Prostate gland (tissue), 2 donors: ENCODE data around the gene COL5A1. TPM values are rescaled to one million over a fixed set of nuclear protein-coding genes. Genes with fewer than 3 reads are reported as not detected.

Experiments used
- DNase-seq: peaks from one replicate; pipeline ENCODE4 v3.0.0-alpha.2; 2019; ENCODE audit warnings: low spot score
- H3K27ac ChIP-seq, 2 donors: fragments of 200-600 bp; sonication (generic); 2 replicates each; pipeline ENCODE4 v1.5.1; 2017 to 2019
- H3K27me3 ChIP-seq: fragments of 200-600 bp; sonication (generic); replicated peaks from 2 replicates; pipeline ENCODE4 v1.5.1; 2019; ENCODE audit not compliant: insufficient read depth
- H3K36me3 ChIP-seq, 2 donors: fragments of 200-600 bp; sonication (generic); 1 replicate in 1 of 2; 2 replicates in 1 of 2; pipeline versions ENCODE4 v1.5.1 to v1.8.1; 2017 to 2019
- H3K4me1 ChIP-seq: fragments of 200-600 bp; sonication (generic); replicated peaks from 2 replicates; pipeline ENCODE4 v1.5.1; 2019
- H3K4me3 ChIP-seq, 2 donors: fragments of 200-600 bp; sonication (generic); 2 replicates each; pipeline ENCODE4 v1.5.1; 2017 to 2019
- H3K9me3 ChIP-seq: fragments of 200-600 bp; sonication (generic); 2 replicates; pipeline ENCODE4 v1.5.1; 2017
- POLR2A ChIP-seq: fragments of 450-650 bp; IDR thresholded peaks from one replicate; pipeline ENCODE4 v1.6.1; 2016; ENCODE audit warnings: antibody characterized with exemption, mild to moderate bottlenecking
- POLR2AphosphoS5 ChIP-seq: sonication (generic); formaldehyde crosslinking; IDR thresholded peaks from one replicate; pipeline ENCODE4 v1.6.1; 2017; ENCODE audit warnings: antibody characterized with exemption
- WGBS: methylation state at CpG from one replicate; pipeline ENCODE4 v1.1.5; 2018; 5-methylcytosine and 5-hydroxymethylcytosine counted together
- intact Hi-C: fragments of 100-400 bp; cut with DNase I; formaldehyde crosslinking; loops from one replicate; pipeline ENCODE4 v1.14.2; 2022
- total RNA-seq, 2 donors: library from RNA; depleted of rRNA; stranded (reverse); fragments of >200 nt; gene quantifications; one replicate each; pipeline ENCODE4 v1.1.0, GENCODE V29; 2016
- TF ChIP-seq, protein P1 (sequence below), 4 experiments: fragments of 200-600 bp in 2 of 4; fragments of 450-650 bp in 2 of 4; sonication (generic) in 2 of 4; IDR thresholded peaks; 1 replicate in 3 of 4; 2 replicates in 1 of 4; pipeline ENCODE4 v1.5.1; 2016 to 2019; ENCODE audit warnings: antibody characterized with exemption in 4 of 4, mild to moderate bottlenecking in 2 of 4, moderate library complexity in 2 of 4

The COL5A1 gene
- total RNA-seq, 2 donors from 2014 or later, result 16.9 to 36.0 TPM

DNA sequence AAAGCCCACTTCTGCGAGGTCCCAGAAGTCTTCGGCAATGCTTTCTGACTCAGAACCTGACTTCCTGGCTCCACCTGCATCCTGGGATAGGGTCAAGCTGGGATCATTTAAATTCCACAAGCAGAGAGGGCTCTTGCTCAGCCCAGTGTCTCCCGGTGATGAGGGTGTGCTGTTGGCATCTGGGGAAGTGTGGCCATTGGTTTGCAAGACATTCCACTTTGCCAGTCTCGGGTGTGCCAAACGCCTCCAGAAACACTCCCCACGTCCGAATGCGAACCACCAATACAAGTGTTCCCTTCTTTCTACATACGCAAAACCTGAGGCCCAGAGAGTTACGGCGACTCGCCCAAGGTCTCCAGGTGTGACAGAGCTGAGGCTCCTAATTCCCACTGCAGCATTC is 195.9 kb downstream of the COL5A1 start:
- Histone ChIP-seq H3K36me3 (no peaks in the 10 kb centered on the region), H3K9me3 (no peaks in the 10 kb centered on the region)
- intact Hi-C loops, result no loop called here

DNA sequence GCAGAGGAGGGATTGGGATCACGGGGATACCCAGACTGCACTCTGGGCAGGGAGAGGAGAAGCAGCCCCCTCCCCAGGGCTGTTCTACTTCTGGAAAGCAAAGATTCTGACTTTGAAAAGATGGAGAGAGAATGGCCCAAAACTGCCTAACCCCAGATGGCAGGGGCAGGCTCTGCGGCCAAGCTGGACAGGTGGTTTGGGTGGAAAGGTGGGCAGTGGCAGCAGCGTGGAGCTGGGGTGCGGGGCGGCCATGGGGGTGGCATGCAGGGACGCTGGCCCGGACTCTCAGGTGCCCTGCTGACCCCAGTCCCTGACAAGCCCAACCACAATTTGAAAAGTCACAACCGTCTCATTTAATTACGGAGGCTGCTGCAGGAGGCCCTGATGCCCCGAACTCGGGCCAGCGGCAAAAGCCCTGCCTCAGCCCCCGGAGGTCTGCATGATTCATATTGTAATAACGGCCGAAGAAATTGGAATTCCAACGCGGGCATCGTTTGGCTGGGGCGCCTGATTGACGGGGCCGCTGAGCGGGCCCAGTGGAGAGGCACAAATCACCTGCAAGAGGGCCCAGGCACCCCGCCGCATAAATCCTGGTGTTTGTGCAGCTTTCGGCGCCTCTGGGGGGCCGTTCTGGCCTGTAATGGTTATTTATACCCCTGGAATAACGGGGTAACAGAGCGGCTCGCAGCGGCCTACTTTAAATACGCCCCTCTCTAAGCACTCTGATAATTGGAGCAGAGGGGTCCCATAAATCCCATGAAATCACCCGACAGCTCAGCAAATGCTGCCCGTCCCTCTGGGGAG is 197.2 kb downstream of the COL5A1 start:
- intact Hi-C loops, result no loop called here
- H3K36me3 ChIP-seq, result no peaks in the 10 kb centered on the region
- H3K9me3 ChIP-seq, result no peaks in the 10 kb centered on the region
- no peak overlapping the region for H3K27ac ChIP-seq
- 88% methylated on average over 33 of the region's 34 CpGs for WGBS
- no peaks in the 10 kb centered on the region for H3K27me3 ChIP-seq
- DNase-seq, result no peak
- TF ChIP-seq, protein P1, sequence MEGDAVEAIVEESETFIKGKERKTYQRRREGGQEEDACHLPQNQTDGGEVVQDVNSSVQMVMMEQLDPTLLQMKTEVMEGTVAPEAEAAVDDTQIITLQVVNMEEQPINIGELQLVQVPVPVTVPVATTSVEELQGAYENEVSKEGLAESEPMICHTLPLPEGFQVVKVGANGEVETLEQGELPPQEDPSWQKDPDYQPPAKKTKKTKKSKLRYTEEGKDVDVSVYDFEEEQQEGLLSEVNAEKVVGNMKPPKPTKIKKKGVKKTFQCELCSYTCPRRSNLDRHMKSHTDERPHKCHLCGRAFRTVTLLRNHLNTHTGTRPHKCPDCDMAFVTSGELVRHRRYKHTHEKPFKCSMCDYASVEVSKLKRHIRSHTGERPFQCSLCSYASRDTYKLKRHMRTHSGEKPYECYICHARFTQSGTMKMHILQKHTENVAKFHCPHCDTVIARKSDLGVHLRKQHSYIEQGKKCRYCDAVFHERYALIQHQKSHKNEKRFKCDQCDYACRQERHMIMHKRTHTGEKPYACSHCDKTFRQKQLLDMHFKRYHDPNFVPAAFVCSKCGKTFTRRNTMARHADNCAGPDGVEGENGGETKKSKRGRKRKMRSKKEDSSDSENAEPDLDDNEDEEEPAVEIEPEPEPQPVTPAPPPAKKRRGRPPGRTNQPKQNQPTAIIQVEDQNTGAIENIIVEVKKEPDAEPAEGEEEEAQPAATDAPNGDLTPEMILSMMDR (IDR thresholded peaks at IDR 0.05), result no peak
- no peak for TF ChIP-seq POLR2AphosphoS5
- TF ChIP-seq POLR2A, result no peak
- no peak overlapping the region for H3K4me3 ChIP-seq
- no peaks in the 10 kb centered on the region for H3K4me1 ChIP-seq

More for the DNA sequence above, 195.9 kb downstream of the COL5A1 start:
- H3K27me3 ChIP-seq, result no peaks in the 10 kb centered on the region
- H3K4me3 ChIP-seq, result no peak overlapping the region
- WGBS, result 90% methylated on average over 12 of the region's 12 CpGs
- TF ChIP-seq, protein P1 (IDR thresholded peaks at IDR 0.05), result no peak
- TF ChIP-seq POLR2AphosphoS5 (no peak), POLR2A (no peak)
- no peak for DNase-seq
- H3K4me1 ChIP-seq, result no peaks in the 10 kb centered on the region
- no peak overlapping the region for H3K27ac ChIP-seq

DNA sequence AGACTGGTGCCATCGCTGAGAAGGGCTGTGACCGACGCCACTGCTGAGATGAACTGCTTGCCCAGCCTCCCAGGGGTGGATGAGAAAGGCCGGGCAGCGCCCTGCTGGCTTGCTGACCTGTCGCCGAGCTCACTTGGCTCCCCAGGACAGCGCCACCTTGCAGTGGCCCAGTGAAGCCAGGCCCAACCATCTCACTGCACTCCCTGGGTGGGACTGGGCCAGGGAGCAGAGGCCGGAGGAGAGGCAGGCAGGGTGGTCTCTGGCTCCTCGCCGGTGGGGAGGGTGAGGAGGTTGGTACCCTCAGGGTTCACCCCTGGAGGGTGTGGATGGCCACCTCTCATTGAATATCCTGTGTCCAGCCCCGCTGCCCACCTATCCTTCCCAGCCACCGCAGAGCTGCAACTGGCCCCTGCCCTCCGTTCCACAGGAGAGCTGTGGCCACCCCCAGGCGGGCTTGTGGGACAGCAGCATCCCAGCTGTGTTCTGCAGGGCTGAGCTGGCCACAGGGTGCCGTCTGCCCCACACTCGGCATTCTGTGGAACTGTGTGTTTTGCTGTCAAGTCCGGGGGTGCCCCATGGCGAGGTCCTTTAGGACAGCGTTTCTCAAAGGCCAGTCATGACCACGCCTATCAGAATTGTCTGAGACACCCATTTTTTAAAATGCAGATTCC is 198.0 kb downstream of the COL5A1 start:
- no peaks in the 10 kb centered on the region for H3K27me3 ChIP-seq
- no peaks in the 10 kb centered on the region for H3K4me1 ChIP-seq
- WGBS, result 90% methylated on average over 21 of the region's 21 CpGs
- no peak for TF ChIP-seq POLR2A
- no peak for TF ChIP-seq POLR2AphosphoS5
- TF ChIP-seq, protein P1 (IDR thresholded peaks at IDR 0.05), result no peak
- H3K36me3 ChIP-seq, result no peaks in the 10 kb centered on the region
- intact Hi-C loops, result no loop called here
- H3K9me3 ChIP-seq, result no peaks in the 10 kb centered on the region
- H3K27ac ChIP-seq, result no peak overlapping the region
- H3K4me3 ChIP-seq, result no peak overlapping the region
- no peak for DNase-seq

DNA sequence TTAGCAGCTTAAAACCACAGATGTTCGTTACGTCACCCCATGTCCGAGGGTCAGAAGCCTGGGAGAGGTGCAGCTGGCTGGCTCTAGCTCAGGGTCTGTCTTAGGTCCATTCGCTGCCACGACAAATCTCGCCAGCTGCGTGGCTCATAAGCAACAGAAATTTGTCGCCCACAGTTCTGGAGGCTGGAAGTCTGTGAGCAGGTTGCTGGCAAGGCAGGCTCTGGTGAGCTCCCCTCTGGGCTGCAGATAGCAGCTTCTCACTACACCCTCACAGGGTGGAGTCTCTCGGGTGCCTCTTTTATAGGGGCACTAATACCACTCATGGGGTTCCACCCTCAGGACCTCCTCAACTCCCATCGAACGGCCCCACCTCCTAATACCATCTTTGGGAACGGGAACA is 198.9 kb downstream of the COL5A1 start:
- Histone ChIP-seq H3K4me3 (no peak overlapping the region), H3K4me1 (no peaks in the 10 kb centered on the region), H3K27ac (no peak overlapping the region), H3K9me3 (no peaks in the 10 kb centered on the region), H3K27me3 (no peaks in the 10 kb centered on the region), H3K36me3 (no peaks in the 10 kb centered on the region)
- TF ChIP-seq POLR2A, result no peak
- TF ChIP-seq, protein P1 (IDR thresholded peaks at IDR 0.05), result no peak
- TF ChIP-seq POLR2AphosphoS5, result no peak
- 87% methylated on average over 12 of the region's 12 CpGs for WGBS
- intact Hi-C loops, result no loop called here
- DNase-seq, result no peak
